ENCODE measurements around the gene ITGB1.

Gene ITGB1

DNA sequence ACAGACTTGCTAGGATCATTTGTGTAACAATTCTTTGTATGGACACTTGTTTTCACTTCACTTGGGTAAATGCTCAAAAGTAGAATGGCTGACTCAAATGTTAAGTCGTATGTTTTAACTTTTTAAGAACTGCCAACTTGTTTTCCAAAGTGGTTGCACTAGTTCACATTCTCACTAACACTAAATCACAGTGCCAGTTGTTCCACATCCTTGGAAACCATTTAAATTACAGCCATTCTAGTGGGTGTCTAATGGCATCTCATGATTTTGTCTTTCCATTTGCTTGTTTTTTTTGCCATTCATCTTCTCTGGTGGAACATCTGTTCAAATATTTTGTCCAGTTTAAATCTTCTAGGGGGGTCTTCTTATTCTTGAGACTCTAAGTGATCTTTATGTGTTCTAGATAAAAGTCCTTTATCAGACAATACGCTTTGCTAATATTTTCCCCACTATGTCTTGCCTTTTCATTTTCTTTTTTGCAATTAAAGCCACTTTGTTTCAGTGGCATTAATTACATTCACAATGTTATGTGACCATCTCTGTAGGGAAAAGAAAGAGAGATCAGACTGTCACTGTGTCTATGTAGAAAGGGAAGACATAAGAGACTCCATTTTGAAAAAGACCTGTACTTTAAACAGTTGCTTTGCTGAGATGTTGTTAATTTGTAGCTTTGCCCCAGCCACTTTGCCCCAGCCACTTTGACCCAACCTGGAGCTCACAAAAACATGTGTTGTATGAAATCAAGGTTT lies 63.9 kb downstream of the ITGB1 start:
- no peak for DNase-seq (ENCODE audit: low read depth)
- TF ChIP-seq, protein P1, sequence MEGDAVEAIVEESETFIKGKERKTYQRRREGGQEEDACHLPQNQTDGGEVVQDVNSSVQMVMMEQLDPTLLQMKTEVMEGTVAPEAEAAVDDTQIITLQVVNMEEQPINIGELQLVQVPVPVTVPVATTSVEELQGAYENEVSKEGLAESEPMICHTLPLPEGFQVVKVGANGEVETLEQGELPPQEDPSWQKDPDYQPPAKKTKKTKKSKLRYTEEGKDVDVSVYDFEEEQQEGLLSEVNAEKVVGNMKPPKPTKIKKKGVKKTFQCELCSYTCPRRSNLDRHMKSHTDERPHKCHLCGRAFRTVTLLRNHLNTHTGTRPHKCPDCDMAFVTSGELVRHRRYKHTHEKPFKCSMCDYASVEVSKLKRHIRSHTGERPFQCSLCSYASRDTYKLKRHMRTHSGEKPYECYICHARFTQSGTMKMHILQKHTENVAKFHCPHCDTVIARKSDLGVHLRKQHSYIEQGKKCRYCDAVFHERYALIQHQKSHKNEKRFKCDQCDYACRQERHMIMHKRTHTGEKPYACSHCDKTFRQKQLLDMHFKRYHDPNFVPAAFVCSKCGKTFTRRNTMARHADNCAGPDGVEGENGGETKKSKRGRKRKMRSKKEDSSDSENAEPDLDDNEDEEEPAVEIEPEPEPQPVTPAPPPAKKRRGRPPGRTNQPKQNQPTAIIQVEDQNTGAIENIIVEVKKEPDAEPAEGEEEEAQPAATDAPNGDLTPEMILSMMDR (IDR thresholded peaks at IDR 0.05; ENCODE audit: control insufficient read depth, extremely low read depth, insufficient read depth), result no peak

DNA sequence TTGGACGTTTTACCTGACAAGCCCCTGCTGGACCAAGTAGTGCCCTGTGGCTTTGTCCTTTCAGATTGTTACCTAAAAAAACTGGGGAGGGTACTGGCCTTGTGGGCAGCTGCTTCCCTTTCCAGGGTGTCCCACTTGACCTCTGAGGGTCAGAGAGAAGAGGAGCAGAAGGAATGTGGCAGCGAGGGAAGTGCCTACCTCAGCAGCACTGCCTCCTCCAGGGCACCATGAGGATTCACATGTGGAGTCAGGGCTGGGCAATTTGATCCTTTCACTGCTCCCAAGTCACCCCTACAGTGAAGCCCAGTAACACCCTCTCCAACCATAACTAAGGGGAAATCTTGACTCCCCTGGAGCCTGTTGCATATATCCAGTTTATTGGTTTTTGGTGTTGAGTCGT lies 64.6 kb downstream of the ITGB1 start:
- TF ChIP-seq, protein P1 (IDR thresholded peaks at IDR 0.05; ENCODE audit: control insufficient read depth, extremely low read depth, insufficient read depth), result no peak
- no peak overlapping the region for H3K4me3 ChIP-seq (ENCODE audit: low read depth, low read length)
- DNase-seq (ENCODE audit: low read depth), result no peak

More for the DNA sequence above, 63.9 kb downstream of the ITGB1 start:
- H3K4me3 ChIP-seq (ENCODE audit: low read depth, low read length), result no peak overlapping the region

GRCh38 chr10:32891261-32891660 lies 66.8 kb downstream of the ITGB1 start:
- H3K4me3 ChIP-seq (ENCODE audit: low read depth, low read length), result no peak overlapping the region
- TF ChIP-seq, protein P1 (IDR thresholded peaks at IDR 0.05; ENCODE audit: control insufficient read depth, extremely low read depth, insufficient read depth), result no peak
- no peak for DNase-seq (ENCODE audit: low read depth)

GRCh38 chr10:32890444-32890843 lies 67.6 kb downstream of the ITGB1 start:
- no peak overlapping the region for H3K4me3 ChIP-seq (ENCODE audit: low read depth, low read length)
- DNase-seq (ENCODE audit: low read depth), result no peak
- TF ChIP-seq, protein P1 (IDR thresholded peaks at IDR 0.05; ENCODE audit: control insufficient read depth, extremely low read depth, insufficient read depth), result no peak

DNA sequence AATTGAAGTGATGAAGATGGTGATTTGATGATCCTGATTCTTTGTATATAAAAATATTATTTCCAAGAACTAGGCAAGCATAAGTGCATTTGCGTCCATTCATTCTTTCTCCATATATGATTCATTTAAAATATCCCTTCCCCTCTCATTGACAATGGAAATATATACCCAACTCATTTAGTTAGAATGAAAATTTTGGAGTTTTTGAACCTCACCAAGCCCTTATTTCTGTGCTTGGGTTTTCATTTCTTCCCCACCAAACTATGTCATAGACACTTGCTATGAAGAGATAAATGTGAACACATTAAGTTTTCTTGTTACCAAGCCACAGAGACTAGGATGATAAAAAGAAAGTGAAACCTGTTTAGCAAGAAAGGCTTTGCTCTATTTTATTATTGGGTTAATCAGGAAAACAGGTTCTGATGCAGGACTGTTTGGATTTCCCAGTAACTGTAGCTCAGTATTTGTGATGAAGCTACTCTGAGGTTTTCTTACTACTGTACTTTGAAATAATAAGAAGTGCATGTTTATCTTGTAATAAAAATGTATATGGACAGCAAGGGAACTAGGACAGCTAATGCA lies 68.3 kb downstream of the ITGB1 start:
- H3K4me3 ChIP-seq (ENCODE audit: low read depth, low read length), result no peak overlapping the region
- peak; percentile 56 for DNase-seq (ENCODE audit: low read depth)
- TF ChIP-seq, protein P1 (IDR thresholded peaks at IDR 0.05; ENCODE audit: control insufficient read depth, extremely low read depth, insufficient read depth), result no peak

DNA sequence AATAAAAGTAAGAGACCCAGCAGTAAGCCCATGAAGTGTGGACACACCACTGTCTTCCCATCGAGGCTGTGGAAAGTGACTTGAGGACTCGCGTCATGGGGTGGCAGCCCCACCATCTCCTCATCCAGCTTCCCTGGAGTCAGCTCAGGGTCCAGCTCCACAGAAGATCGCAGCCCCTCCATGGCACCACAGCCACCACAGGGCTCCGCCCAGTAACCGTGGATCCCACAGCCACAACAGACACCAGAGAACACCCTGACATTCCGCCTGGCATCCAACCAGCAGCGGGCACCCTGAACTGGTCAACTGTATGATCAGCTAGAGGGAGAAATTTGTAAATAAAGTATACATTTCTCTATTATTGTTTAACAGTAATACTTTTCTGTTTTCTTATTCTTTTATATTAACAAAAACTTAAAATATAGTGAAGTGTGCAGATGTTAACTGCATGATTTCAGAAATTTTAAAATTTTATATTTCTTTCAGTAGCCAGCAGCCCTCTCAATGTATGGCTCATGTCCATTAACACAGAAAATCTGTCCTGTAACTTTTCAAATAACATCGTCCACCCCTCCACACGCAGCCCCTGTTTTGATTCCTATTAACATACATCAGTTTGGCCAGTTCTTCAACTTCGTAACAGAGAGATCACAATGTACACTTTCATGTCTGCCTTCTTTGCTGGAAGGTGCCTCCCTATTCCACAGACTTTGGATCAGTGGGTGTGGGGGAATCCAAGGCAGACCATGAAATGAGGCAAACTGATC lies 69.7 kb downstream of the ITGB1 start:
- TF ChIP-seq, protein P1 (IDR thresholded peaks at IDR 0.05; ENCODE audit: control insufficient read depth, extremely low read depth, insufficient read depth), result no peak
- H3K4me3 ChIP-seq (ENCODE audit: low read depth, low read length), result no peak overlapping the region
- DNase-seq (ENCODE audit: low read depth), result no peak

All from LNCaP clone FGC (cell line).